CD4-positive, alpha-beta memory T cell (primary cell): ENCODE data around the gene MRTFA. TPM values are rescaled to one million over a fixed set of nuclear protein-coding genes. Genes with fewer than 3 reads are reported as not detected.
A peak's percentile ranks its signal among the peaks of the same experiment; 100 is the strongest.

ENCODE experiments used
- CTCF ChIA-PET: fragments of 350-600 bp; sonication (Branson Sonifier 250); formaldehyde crosslinking; loops from one replicate; lab custom pipeline; 2021; ENCODE audit warnings: inconsistent platforms; ENCODE audit not compliant: partially characterized antibody; lab: Charles Lee
- POLR2A ChIA-PET: fragments of 350-600 bp; sonication (Branson Sonifier 250); formaldehyde crosslinking; loops from one replicate; lab custom pipeline; 2021; ENCODE audit not compliant: partially characterized antibody; lab: Charles Lee
- DNase-seq, 5 donors: peaks; one replicate each; pipeline versions ENCODE4 v3.0.0 to v3.0.0-alpha.2; 2020 to 2022; ENCODE audit warnings: mixed read lengths in 1 of 5
- H3K27ac ChIP-seq: one replicate; pipeline ENCODE4 v1.7.0; 2013; ENCODE audit warnings: low read depth, low read length
- H3K27me3 ChIP-seq: 2 replicates; pipeline ENCODE4 v1.7.0; 2013; ENCODE audit warnings: mild to moderate bottlenecking, low read length, moderate library complexity; ENCODE audit not compliant: insufficient read depth
- H3K36me3 ChIP-seq: 2 replicates; pipeline ENCODE4 v1.7.0; 2013; ENCODE audit warnings: mild to moderate bottlenecking, low read length, moderate library complexity; ENCODE audit not compliant: insufficient read depth
- H3K4me1 ChIP-seq: 2 replicates; pipeline ENCODE4 v1.7.0; 2013; ENCODE audit warnings: mild to moderate bottlenecking, low read length, moderate library complexity; ENCODE audit not compliant: insufficient read depth
- H3K4me3 ChIP-seq, 2 donors: one replicate each; pipeline ENCODE4 v1.7.0; 2013; ENCODE audit warnings: low read length in 2 of 2, mild to moderate bottlenecking in 1 of 2
- H3K9me3 ChIP-seq, 2 donors: one replicate each; pipeline ENCODE4 v1.7.0; 2013; ENCODE audit warnings: low read length in 2 of 2, control low read depth in 1 of 2; ENCODE audit not compliant: control insufficient read depth in 1 of 2
- H3K27ac Mint-ChIP-seq, 7 donors: one replicate each; pipeline ENCODE4 v1.8.0; 2020 to 2021; ENCODE audit warnings: mixed read lengths in 7 of 7, mild to moderate bottlenecking in 6 of 7, inconsistent platforms in 3 of 7, moderate library complexity in 3 of 7
- H3K27me3 Mint-ChIP-seq, 2 donors: one replicate each; pipeline ENCODE4 v1.8.0; 2020 to 2021; ENCODE audit warnings: mixed read lengths in 2 of 2
- H3K36me3 Mint-ChIP-seq, 2 donors: one replicate each; pipeline ENCODE4 v1.8.0; 2020 to 2021; ENCODE audit warnings: mixed read lengths in 2 of 2, inconsistent platforms in 1 of 2, mild to moderate bottlenecking in 1 of 2
- H3K4me1 Mint-ChIP-seq, 4 donors: one replicate each; pipeline ENCODE4 v1.8.0; 2020 to 2021; ENCODE audit warnings: mixed read lengths in 4 of 4, mild to moderate bottlenecking in 1 of 4
- H3K4me3 Mint-ChIP-seq, 8 donors: one replicate each; pipeline ENCODE4 v1.8.0; 2020 to 2021; ENCODE audit warnings: mixed read lengths in 8 of 8, mild to moderate bottlenecking in 7 of 8, moderate library complexity in 6 of 8, inconsistent platforms in 3 of 8
- H3K9me3 Mint-ChIP-seq, 8 donors: one replicate each; pipeline ENCODE4 v1.8.0; 2020 to 2021; ENCODE audit warnings: mixed read lengths in 8 of 8, mild to moderate bottlenecking in 5 of 8, inconsistent platforms in 3 of 8, moderate library complexity in 1 of 8
- intact Hi-C: fragments of 100-400 bp; cut with micrococcal nuclease; formaldehyde crosslinking; loops from one replicate; pipeline ENCODE4 v1.15.1; 2023
- polyA plus RNA-seq, 2 donors: library from polyadenylated mRNA; unstranded; fragments of 300-500 nt; fragmentation: Illumina TruSeq; gene quantifications; one replicate each; pipeline ENCODE4 v1.2.3, GENCODE V29; 2021
- total RNA-seq, 2 experiments: library from RNA; stranded (reverse); gene quantifications; one replicate each; pipeline ENCODE4 v1.2.3, GENCODE V29; 2021

Gene MRTFA
- total and polyA plus RNA-seq, 4 experiments from 2014 or later: 5.3 to 91.6 (median 50.9) TPM

GRCh38 chr22:40553014-40553554 is 83.4 kb downstream of the MRTFA start:
- Histone ChIP-seq H3K4me1 (no peaks in the 10 kb centered on the region), H3K9me3 (no peaks in the 10 kb centered on the region), H3K4me3 (no peak overlapping the region), H3K36me3 (peaks cover 8% of the 10 kb centered on the region), H3K27me3 (no peaks in the 10 kb centered on the region), H3K27ac (no peak overlapping the region)
- ChIA-PET POLR2A (no interaction called here), CTCF (no interaction called here)
- peak overlapping the region in 1 of 7 donors; percentile 47 for H3K27ac Mint-ChIP-seq
- DNase-seq: no peak
- H3K4me1 Mint-ChIP-seq: peaks cover 10 to 19% (median 14%) of the 10 kb centered on the region in 4 donors
- peaks cover 39 to 44% of the 10 kb centered on the region in 2 donors for H3K36me3 Mint-ChIP-seq
- intact Hi-C loops: no loop called here
- H3K9me3 Mint-ChIP-seq: peaks cover 0 to 4% (median 0%) of the 10 kb centered on the region in 8 donors
- H3K4me3 Mint-ChIP-seq: no peak overlapping the region
- no peaks in the 10 kb centered on the region for H3K27me3 Mint-ChIP-seq

- no peak for DNase-seq
- intact Hi-C loops: no loop called here
- CTCF ChIA-PET: interaction anchor here (0.6 to 0.8 kb wide), 2 partner anchors 18 to 112 kb away, joined by 3 to 4 read pairs; no protein-coding TSS in a partner anchor
- Histone ChIP-seq H3K36me3 (peaks cover 8% of the 10 kb centered on the region), H3K27me3 (no peaks in the 10 kb centered on the region), H3K9me3 (no peaks in the 10 kb centered on the region), H3K4me3 (no peak overlapping the region), H3K4me1 (no peaks in the 10 kb centered on the region), H3K27ac (no peak overlapping the region)
- POLR2A ChIA-PET: no interaction called here
- peaks cover 13 to 19% (median 15%) of the 10 kb centered on the region in 4 donors for H3K4me1 Mint-ChIP-seq
- H3K36me3 Mint-ChIP-seq: peaks cover 44 to 48% of the 10 kb centered on the region in 2 donors
- no peaks in the 10 kb centered on the region for H3K27me3 Mint-ChIP-seq
- peaks cover 0 to 4% (median 0%) of the 10 kb centered on the region in 8 donors for H3K9me3 Mint-ChIP-seq
- no peak overlapping the region for H3K4me3 Mint-ChIP-seq
- peak overlapping the region in 2 of 7 donors; percentile 61 to 79 for H3K27ac Mint-ChIP-seq
Observed at GRCh38 chr22:40552070-40552469, 84.4 kb downstream of the MRTFA start.

- Histone ChIP-seq H3K4me3 (no peak overlapping the region), H3K36me3 (peaks cover 8% of the 10 kb centered on the region), H3K27ac (no peak overlapping the region), H3K9me3 (no peaks in the 10 kb centered on the region), H3K27me3 (no peaks in the 10 kb centered on the region), H3K4me1 (no peaks in the 10 kb centered on the region)
- no peak for DNase-seq
- Mint-ChIP-seq H3K4me1 (peaks cover 9 to 18% (median 13%) of the 10 kb centered on the region in 4 donors), H3K4me3 (no peak overlapping the region), H3K27ac (no peak overlapping the region), H3K27me3 (no peaks in the 10 kb centered on the region), H3K36me3 (peaks cover 35 to 42% of the 10 kb centered on the region in 2 donors), H3K9me3 (peaks cover 0 to 1% (median 0%) of the 10 kb centered on the region in 8 donors)
- ChIA-PET CTCF (interaction anchor here (1.6 kb wide), 1 partner anchor 98 kb away, joined by 4 read pairs; no protein-coding TSS in a partner anchor), POLR2A (no interaction called here)
- intact Hi-C loops: no loop called here
Observed at GRCh38 chr22:40547729-40548143, 88.8 kb downstream of the MRTFA start.

- CTCF ChIA-PET: interaction anchor here (1.3 to 1.6 kb wide), 2 partner anchors 11 to 19 kb away, joined by 4 to 5 read pairs; no protein-coding TSS in a partner anchor
- intact Hi-C loops: no loop called here
Observed at GRCh38 chr22:40544758-40545157, 91.8 kb downstream of the MRTFA start.

GRCh38 chr22:40542821-40543540 is 93.5 kb downstream of the MRTFA start:
- Histone ChIP-seq H3K36me3 (no peaks in the 10 kb centered on the region), H3K4me1 (peaks cover 4% of the 10 kb centered on the region), H3K9me3 (no peaks in the 10 kb centered on the region), H3K27me3 (no peaks in the 10 kb centered on the region), H3K4me3 (no peak overlapping the region), H3K27ac (no peak overlapping the region)
- Mint-ChIP-seq H3K9me3 (no peaks in the 10 kb centered on the region), H3K36me3 (peaks cover 14% of the 10 kb centered on the region in 2 donors), H3K4me1 (peaks cover 18 to 35% (median 24%) of the 10 kb centered on the region in 4 donors), H3K27me3 (no peaks in the 10 kb centered on the region), H3K4me3 (no peak overlapping the region), H3K27ac (peak overlapping the region in 3 of 7 donors; percentile 11 to 77 (median 48))
- ChIA-PET CTCF (interaction anchor here (1.6 kb wide), 1 partner anchor 9 kb away, joined by 4 read pairs; no protein-coding TSS in a partner anchor), POLR2A (interaction anchor here (1.0 kb wide), 1 partner anchor 9 kb away, joined by 3 read pairs; no protein-coding TSS in a partner anchor)
- intact Hi-C loops: no loop called here
- DNase-seq: no peak

More at GRCh38 chr22:40544758-40545157, 91.8 kb downstream of the MRTFA start:
- Histone ChIP-seq H3K4me1 (no peaks in the 10 kb centered on the region), H3K4me3 (no peak overlapping the region), H3K9me3 (no peaks in the 10 kb centered on the region), H3K27me3 (no peaks in the 10 kb centered on the region), H3K36me3 (peaks cover 4% of the 10 kb centered on the region), H3K27ac (no peak overlapping the region)
- Mint-ChIP-seq H3K4me3 (no peak overlapping the region), H3K36me3 (peaks cover 20 to 22% of the 10 kb centered on the region in 2 donors), H3K4me1 (peaks cover 14 to 35% (median 23%) of the 10 kb centered on the region in 4 donors), H3K27ac (peak overlapping the region in 1 of 7 donors; percentile 32), H3K9me3 (no peaks in the 10 kb centered on the region), H3K27me3 (no peaks in the 10 kb centered on the region)
- DNase-seq: no peak
- POLR2A ChIA-PET: interaction anchor here (0.6 kb wide), 1 partner anchor 14 kb away, joined by 3 read pairs; no protein-coding TSS in a partner anchor

GRCh38 chr22:40541300-40541699 is 95.2 kb downstream of the MRTFA start:
- Histone ChIP-seq H3K4me1 (peaks cover 4% of the 10 kb centered on the region), H3K4me3 (no peak overlapping the region), H3K27me3 (no peaks in the 10 kb centered on the region), H3K27ac (no peak overlapping the region), H3K36me3 (no peaks in the 10 kb centered on the region), H3K9me3 (no peaks in the 10 kb centered on the region)
- no peak for DNase-seq
- ChIA-PET POLR2A (interaction anchor here (0.7 kb wide), 1 partner anchor 96 kb away, joined by 5 read pairs; the partner anchor contains the start of gene MRTFA), CTCF (interaction anchor here (1.0 to 1.5 kb wide), 3 partner anchors 17 to 103 kb away, joined by 3 read pairs; no protein-coding TSS in a partner anchor)
- intact Hi-C loops: no loop called here
- H3K36me3 Mint-ChIP-seq: peaks cover 5 to 6% of the 10 kb centered on the region in 2 donors
- peak overlapping the region in 3 of 7 donors; percentile 6 to 57 (median 54) for H3K27ac Mint-ChIP-seq
- no peak overlapping the region for H3K4me3 Mint-ChIP-seq
- no peaks in the 10 kb centered on the region for H3K27me3 Mint-ChIP-seq
- peaks cover 16 to 32% (median 22%) of the 10 kb centered on the region in 4 donors for H3K4me1 Mint-ChIP-seq
- H3K9me3 Mint-ChIP-seq: no peaks in the 10 kb centered on the region

GRCh38 chr22:40540265-40540664 is 96.3 kb downstream of the MRTFA start:
- ChIA-PET POLR2A (no interaction called here), CTCF (interaction anchor here (0.7 kb wide), 1 partner anchor 66 kb away, joined by 3 read pairs; no protein-coding TSS in a partner anchor)
- Histone ChIP-seq H3K9me3 (no peaks in the 10 kb centered on the region), H3K27me3 (no peaks in the 10 kb centered on the region), H3K4me3 (no peak overlapping the region), H3K4me1 (peaks cover 9% of the 10 kb centered on the region), H3K36me3 (no peaks in the 10 kb centered on the region), H3K27ac (no peak overlapping the region)
- Mint-ChIP-seq H3K27me3 (no peaks in the 10 kb centered on the region), H3K4me3 (no peak overlapping the region), H3K27ac (peak overlapping the region in 1 of 7 donors; percentile 41), H3K4me1 (peaks cover 12 to 33% (median 27%) of the 10 kb centered on the region in 4 donors), H3K36me3 (peaks cover 0 to 1% of the 10 kb centered on the region in 2 donors), H3K9me3 (peaks cover 0 to 2% (median 0%) of the 10 kb centered on the region in 8 donors)
- intact Hi-C loops: no loop called here
- no peak for DNase-seq
